GM19025 (cell line): ENCODE data around the gene BGLAP.

Source experiments
- ATAC-seq: cut with Tn5 transposase; IDR thresholded peaks from one replicate; pipeline ENCODE4 v1.9.1; 2021; ENCODE audit warnings: mild to moderate bottlenecking, low read depth, moderate library complexity; ENCODE audit not compliant: unreplicated experiment

BGLAP gene

DNA sequence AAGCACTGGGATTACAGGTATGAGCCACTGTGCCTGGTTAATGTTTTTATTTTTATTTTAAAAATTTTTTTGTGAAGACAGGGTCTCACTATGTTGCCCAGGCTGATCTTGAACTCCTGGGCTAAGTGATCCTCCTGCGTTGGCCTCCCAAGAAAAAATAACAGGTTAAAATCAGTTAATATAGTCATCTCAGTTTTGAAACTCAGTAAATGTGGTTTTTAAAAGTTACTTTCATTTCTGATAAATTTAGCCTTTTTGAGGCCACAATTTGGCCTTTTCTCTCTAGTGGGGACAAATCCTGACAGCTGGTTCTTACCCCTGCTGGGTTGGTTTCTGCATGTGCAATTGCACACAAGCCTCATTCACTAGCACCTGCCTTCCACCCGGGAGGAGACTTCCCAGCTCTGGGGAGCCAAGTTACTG, 15.9 kb upstream of the BGLAP start:
- peak; percentile 60 for ATAC-seq

DNA sequence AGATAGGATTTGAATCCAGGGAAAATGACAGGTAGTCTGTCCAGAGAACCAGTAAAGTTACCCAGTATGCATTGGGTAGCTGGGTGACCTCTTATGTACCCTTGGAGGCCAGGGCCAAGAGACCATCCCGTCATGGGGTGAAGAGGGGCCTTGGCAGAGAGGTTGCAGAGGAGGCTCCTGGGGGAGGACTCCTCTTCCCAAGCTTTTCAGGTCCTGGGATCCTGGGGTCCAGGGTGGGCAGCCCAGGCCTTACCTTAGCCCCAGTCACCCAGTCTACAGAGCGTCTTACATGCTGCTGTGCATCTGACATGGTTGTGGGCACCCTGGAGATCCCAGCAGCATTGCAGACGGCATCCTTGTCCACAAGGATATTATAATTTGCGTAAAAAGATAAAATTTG, 15.2 kb upstream of the BGLAP start:
- ATAC-seq, result no peak

DNA sequence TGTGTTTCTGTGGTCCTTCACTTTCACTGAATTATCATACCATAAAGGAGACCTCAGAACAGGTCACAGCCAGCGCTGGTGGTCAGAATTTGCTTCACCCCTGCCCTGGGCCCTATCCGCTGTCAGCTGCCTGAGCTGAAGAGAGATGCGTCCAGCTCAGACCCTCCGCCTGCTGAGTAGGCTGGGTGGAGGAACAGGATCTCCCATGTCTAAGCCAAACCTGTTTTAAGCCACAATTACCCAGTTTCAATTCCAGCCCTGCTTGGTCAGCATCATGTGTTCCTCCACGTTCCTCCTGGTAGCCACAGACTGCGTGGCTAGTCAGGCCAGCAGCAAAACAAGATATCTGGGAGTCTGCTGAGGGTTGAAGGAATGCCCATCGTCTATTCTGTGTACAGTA, 13.5 kb upstream of the BGLAP start:
- no peak for ATAC-seq

DNA sequence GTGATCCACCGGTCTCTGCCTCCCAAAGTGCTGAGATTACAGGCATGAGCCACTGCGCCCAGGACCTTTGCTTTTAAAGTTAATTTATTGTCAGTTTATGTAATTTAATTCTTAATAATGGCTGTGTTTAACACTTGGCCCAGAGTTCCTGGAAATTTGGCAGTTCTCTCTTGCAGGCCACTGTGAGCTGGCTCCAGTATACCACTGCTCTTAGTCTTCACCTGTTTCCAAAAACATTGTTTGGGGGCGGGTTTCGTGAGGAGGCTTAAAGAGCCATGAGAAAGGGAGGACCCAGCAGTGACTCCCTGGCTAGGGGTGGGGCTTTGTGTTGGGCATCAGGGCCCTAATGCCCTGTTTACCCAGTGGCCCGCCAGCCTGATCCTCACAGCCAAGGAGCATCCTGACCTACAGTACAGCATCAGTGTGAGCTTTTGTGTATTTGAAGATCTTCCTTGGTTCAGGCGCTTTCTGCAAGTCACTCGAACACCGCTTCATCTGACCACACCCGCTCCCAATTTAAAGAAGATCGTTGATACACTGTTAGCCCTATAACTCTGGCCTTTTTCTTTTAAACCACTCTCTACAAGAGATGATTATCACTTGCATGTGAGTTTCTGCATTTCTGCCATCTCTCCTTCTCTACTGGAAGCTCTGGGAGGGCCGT, 12.0 kb upstream of the BGLAP start:
- no peak for ATAC-seq

DNA sequence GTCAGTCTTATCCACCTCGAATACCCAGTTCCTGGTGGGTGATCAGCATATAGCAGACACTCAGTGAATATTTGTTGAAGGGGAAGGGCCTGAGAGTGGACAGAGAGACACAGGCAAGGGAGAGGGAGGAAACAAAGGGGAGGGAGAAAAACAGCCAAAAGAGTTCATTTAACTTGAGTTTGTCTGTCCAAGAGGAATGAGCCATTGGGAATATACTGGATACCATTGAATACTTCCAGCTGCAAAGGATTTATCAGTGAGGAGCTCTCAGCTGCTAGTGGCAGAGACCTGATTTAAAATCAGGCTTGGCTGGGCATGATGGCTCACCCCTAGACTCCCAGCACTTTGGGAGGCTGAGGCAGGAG, 11.5 kb upstream of the BGLAP start:
- no peak for ATAC-seq

DNA sequence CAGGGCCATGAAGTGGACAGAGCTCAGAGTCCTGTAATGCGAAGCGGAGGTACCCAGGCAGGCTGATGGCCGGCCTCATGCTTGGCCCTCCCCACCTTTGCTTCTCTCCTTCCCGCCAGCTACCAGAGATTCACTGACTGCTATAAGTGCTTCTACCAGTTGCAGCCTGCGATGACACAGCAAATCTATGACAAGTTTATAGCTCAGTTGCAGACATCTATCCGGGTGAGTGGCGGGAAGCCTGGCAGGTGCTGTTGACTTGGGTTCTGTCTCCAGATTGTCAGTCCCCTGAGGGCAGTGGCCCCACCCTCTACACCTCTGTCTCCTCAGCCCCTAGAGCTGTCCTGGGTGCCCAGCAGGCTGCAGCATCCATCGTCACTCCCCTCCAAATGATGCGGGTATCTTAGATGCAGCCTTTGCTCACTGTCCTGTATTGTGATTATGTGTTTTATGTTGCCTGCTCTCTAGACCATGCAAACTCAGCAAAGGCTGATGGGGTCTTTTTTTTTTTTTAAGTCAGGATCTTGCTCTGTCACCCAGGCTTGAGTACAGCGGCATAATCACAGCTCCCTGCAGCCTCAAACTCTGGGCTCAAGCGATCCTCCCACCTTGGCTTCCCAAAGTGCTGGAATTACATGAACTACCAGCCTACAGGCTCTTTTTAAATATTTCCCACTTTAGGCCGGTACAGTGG, 9.6 kb upstream of the BGLAP start:
- no peak for ATAC-seq

DNA sequence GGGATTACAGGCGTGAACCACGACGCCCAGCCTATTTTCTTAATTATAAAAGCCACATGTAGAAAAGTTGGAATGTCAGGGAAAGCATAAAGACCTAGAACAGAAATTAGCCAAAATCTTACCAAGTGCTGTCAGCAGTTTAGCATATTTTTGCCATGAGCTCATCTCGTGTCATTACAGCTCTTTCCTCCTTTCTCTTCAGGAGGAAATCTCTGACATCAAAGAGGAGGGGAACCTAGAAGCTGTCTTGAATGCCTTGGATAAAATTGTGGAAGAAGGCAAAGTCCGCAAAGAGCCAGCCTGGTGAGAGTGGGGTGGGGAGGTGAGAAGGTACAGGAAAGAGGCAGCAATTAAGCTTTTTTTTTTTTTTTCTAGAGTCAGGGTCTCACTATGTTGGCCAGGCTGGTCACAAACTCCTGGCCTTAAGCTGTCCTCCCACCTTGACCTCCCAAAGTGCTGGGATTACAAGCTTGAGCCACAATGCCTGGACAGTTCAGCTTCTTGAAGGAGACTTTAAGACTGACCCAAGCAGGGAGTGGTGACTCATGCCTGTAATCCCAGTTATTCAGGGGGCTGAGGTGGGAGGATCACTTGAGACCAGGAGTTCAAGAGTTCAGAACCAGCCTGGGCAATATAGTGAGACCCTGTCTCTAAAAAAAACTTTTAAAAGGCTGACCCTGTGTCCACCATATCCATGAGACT, 8.4 kb upstream of the BGLAP start:
- no peak for ATAC-seq

DNA sequence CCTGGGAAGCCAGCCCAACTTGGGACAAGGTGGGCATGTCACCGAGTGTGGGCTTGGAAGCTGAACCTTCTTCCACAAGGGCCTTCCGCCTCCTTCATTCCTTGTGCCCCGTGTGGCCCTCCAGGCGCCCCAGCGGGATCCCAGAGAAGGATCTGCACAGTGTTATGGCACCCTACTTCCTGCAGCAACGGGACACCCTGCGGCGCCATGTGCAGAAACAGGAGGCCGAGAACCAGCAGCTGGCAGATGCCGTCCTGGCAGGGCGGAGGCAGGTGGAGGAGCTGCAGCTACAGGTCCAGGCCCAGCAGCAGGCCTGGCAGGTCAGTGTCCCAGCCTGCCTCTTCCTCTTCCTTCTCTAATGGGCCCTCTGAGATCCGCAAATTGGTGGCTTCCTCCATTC, 5.8 kb upstream of the BGLAP start:
- ATAC-seq, result no peak

DNA sequence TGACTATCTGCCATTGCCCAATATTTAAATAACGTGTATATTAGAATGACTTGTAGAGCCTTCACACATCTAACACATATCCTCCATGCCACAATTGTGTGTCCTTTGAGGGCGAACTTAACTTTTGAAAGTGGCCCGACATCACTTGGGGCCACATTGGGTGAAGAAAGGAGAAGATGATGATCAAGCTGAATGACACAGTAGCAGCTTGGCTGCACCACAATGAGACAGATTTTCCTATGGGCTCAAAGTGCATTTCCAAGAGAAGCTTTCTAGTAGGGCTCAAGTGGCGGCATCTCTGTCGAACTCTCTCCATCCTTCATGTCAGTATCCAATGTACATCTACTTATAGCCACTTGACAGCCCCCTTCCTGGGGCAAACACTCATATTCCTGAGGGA, 3.7 kb upstream of the BGLAP start:
- ATAC-seq, result no peak

DNA sequence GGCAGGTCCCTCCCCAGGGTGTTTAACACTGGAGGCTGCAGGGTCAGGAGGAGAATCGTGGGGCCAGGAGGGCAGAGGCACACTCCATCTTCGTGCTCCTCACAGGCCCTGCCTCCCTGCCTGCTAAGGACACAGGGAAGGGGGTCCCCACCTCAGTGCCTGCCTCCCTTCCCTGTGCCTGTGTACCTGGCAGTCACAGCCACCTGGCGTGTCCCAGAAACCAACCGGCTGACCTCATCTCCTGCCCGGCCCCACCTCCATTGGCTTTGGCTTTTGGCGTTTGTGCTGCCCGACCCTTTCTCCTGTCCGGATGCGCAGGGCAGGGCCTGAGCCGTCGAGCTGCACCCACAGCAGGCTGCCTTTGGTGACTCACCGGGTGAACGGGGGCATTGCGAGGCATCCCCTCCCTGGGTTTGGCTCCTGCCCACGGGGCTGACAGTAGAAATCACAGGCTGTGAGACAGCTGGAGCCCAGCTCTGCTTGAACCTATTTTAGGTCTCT, 623 bp upstream of the BGLAP start:
- no peak for ATAC-seq

DNA sequence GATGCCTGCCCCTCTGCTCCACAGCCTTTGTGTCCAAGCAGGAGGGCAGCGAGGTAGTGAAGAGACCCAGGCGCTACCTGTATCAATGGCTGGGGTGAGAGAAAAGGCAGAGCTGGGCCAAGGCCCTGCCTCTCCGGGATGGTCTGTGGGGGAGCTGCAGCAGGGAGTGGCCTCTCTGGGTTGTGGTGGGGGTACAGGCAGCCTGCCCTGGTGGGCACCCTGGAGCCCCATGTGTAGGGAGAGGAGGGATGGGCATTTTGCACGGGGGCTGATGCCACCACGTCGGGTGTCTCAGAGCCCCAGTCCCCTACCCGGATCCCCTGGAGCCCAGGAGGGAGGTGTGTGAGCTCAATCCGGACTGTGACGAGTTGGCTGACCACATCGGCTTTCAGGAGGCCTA, 754 bp downstream of the BGLAP start:
- no peak for ATAC-seq

DNA sequence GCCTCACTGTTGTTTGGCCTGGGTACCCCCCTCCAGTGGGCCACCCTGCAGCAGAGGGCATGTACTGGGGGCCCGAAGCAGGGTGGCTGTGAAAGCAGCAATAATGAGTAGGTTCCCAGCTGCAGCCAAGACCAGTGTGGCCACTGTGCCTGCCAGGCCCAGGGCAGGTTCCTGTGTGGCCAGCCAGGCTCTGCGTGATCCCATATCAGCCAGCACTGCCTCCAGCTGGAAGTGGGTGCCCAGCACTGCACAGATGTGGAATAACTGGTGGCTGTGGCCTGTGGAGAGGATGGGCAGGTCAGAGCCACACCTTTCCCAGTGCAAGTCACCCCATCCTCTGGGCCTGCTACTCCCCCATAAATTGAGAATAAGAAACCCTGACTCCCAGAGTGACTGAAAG, 2.1 kb downstream of the BGLAP start:
- no peak for ATAC-seq

DNA sequence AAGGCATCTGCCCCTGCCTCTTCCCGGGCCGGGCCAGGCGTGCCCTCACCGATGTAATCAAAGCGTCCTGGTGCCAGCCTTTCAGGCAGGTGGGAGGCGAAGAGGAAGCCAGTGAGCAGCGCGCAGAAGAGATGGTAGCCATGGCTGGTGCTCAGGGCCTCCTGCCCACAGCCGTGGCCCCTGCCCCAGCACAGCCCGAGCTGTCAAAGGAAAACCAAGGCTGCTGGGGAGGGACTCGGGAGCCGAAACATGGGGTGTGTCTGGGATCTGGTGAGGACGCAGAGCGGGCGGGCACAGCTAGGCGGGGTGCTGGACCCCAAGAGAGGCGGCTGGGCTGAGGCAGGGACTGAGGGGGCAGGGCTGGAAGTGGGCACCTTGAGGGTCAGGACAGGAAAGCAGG, 2.7 kb downstream of the BGLAP start:
- no peak for ATAC-seq

DNA sequence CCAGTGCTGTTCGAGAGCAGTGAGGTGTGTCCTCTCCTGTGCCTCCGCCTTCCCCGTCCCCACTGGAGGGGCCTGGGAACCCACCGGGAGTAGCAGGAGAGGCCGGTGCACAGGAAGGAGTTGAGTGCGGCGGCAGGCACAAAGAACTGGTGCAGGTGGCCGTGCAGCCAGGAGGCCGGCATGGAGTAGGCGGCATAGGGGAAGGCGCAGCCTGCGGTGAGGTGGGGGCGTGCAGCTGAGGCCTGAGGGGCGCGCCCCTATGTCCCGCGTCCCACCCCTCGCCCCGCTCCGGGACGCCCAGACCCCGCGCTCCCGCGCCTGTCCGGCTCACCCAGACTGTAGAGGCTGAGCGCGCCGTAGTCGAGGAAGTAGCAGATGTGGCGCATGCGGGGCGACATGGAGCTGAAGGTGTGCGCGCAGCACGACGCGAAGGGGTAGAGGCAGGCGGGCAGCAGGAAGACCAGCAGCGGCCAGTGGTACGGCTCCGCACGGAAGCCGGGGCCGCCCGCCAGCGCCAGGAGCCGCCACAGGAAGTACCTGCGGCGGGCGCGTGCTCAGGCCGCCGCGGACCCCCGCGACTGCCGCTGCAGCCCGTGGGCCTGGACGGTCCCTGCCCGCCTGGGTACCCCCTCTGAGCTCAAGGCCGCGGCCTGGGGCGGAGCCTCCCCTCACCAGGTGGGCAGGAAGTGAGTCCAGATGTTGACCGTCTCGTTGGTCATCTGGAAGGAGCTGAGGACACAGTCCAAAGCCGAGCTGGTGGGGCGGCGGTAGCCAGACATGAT, 3.7 kb downstream of the BGLAP start:
- ATAC-seq, result no peak

DNA sequence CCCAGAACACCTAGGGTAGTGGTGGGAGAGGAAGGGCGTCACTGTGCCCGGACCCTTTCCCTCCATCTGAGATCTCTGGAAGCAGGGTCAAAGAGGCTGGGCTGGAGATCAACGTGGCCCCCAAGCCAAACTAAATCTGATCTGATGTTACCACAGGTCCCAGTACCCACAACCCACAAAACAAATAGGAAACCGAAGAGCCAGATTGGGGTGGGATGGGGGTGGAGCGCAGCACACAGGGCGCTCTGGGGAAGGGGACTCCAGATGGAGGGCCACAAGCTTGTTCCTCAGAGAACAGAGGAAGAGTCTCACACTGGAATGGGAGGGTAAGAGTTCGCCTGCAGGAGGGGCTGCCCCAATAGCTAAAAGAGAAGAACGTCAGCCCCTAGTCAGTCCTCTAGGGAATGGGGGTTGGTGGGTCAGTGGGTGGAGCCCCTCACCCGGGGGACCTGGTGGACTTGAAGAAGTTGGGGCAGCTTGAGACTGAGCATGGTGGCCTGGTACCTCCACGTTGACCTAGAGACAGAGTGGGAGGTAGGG, 4.3 kb downstream of the BGLAP start:
- no peak for ATAC-seq

DNA sequence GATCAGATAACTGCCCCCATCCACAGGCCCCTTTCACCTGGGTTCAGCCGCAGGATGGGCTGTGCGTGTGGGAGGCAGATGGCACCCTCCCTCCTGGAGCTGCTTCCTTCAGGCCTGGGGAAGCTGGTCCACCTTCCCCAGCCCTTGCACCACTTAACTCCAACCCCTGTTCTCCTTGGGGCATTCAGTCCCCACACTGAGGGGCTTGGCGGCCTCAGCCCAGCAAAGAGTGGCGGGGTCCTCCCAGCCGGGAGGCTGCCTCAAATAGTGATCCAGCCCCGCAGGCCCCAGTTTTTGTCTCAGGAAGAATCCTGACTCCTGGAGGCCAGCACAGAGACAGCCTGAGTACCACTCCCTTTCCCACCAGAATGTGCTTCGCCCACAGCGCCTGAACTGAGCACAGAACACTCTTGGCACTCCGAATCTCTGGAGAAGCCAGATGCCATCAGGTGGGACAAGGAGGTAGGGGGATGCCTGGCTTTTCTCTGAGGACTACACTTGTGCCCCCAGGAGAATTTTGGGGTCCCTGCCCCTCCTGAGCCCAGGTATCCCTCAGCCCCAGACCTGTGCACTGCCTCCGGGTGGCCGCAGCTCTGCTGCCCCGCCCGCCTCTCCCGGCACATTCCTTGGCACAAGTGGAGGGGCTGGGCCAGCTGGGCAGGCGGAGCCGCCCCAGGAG, 4.9 kb downstream of the BGLAP start:
- ATAC-seq, result no peak

DNA sequence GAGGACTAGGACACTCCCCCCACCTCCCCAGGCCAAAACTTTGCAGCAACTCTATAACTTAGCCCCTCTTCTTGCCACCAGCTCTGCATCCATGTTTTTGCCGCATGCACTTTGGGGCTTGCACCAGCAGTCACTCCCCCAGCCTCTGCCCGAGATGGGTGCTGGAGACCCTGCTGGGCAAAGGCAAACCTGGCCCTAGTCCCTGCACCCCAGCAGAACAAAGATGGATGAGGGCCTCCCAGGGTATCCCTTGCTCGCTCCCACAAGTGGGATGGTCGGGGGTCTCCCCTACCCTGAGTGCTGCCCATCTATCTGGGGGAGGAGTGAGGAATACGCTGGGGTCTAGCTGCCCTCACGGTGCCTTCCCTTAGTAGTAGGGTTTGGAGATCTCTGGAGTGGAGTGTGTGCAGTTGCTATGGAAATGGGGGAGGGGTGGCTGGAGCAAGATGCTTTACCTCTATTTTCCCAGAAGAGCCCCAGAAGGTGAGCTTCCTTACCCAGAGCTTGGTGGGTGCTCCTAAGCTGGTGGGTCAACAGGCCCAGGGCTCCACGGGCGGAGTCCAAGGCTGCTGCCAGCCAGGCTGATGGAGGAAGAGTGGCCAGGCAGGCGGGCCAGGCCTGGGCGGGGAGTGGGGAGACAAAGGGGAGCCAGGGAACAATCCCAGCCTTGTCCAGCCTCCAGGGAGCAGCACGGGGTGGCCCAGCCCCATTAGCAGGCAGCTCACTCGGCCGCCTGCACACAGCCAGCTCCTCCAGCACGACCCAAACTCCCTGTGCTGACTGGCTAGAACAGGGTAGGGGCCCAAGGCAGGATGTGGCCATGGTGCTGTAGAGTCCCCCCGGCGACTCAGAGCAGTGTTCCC, 5.7 kb downstream of the BGLAP start, which contains the start of gene PAQR6:
Gene PAQR6, minus strand, starts transcription at position 597 of the 863 bp plus-strand sequence. CDS start 1,325 bp downstream, outside the sequence.
- ATAC-seq, result no peak

DNA sequence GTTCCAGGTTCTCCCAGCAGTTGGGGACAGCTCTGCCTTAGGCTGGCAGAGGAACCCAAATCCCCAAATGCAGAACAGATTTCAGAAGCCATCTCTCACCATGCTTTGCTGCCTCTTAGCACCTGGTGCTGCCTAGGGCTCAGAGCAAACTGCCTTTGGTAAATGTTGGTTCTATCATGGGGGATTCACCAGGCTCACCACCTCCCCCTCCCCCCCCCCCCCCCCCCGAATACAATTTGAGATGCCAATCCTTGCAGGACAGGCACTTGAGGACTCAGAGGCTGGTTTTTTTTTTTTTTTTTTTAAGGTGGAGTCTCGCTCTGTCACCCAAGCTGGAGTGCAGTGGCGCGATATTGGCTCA, 6.3 kb downstream of the BGLAP start:
- ATAC-seq, result no peak

DNA sequence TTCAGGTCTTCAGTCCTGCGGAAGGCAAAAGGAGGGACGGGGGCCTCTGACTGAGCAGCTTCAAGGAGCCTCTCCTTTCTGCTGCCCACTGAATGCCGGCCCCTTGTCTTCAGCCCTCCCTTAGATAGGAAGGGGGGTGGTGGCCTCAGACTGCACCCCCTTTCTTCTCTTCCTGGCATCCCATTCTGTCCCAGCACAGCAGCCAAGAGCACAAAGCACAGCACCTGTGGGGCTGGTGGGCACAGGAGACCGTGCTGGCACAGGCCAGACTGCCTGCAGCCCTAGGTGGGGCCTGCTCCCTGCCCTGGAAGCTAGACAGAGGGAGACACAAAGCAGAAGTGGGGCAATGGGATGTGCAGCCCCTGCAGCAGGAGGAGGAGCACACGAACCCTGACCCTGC, 7.6 kb downstream of the BGLAP start:
- ATAC-seq, result no peak
